Stimulated activated CD4-positive, alpha-beta T cell treated with anti-CD3 and anti-CD28 coated beads, Interleukin-15, amount 100 ng/mL, for 24 hours (primary cell): Measurements from ENCODE around the gene RARB.

Experiments
- DNase-seq: peaks from one replicate; pipeline ENCODE4 v3.0.0-alpha.2; 2020

Gene RARB

GRCh38 chr3:25582242-25582641 lies 154.2 kb downstream of the RARB start:
- DNase-seq, result no peak

- no peak for DNase-seq
Measured at GRCh38 chr3:25583343-25583742, 155.3 kb downstream of the RARB start.

- DNase-seq, result no peak
Measured at GRCh38 chr3:25584011-25584789, 156.1 kb downstream of the RARB start.

- DNase-seq, result no peak
Measured at GRCh38 chr3:25585361-25586166, 157.5 kb downstream of the RARB start.

GRCh38 chr3:25586167-25586505 lies 158.1 kb downstream of the RARB start:
- no peak for DNase-seq

GRCh38 chr3:25586553-25586952 lies 158.5 kb downstream of the RARB start:
- no peak for DNase-seq

- no peak for DNase-seq
Measured at GRCh38 chr3:25587094-25587493, 159.0 kb downstream of the RARB start.

GRCh38 chr3:25587526-25587925 lies 159.5 kb downstream of the RARB start:
- DNase-seq, result no peak

- DNase-seq, result no peak
Measured at GRCh38 chr3:25587975-25588374, 159.9 kb downstream of the RARB start.

GRCh38 chr3:25588441-25589103 lies 160.5 kb downstream of the RARB start:
- no peak for DNase-seq

GRCh38 chr3:25589104-25589782 lies 161.2 kb downstream of the RARB start:
- no peak for DNase-seq

GRCh38 chr3:25589783-25590258 lies 161.8 kb downstream of the RARB start:
- DNase-seq, result no peak

- DNase-seq, result no peak
Measured at GRCh38 chr3:25592510-25592968, 164.5 kb downstream of the RARB start.

- no peak for DNase-seq
Measured at GRCh38 chr3:25593001-25593400, 164.9 kb downstream of the RARB start.

- DNase-seq, result no peak
Measured at GRCh38 chr3:25594007-25594502, 166.0 kb downstream of the RARB start.

- no peak for DNase-seq
Measured at GRCh38 chr3:25597535-25598101, 169.6 kb downstream of the RARB start.

- DNase-seq, result no peak
Measured at GRCh38 chr3:25603703-25604102, 175.6 kb downstream of the RARB start.

- no peak for DNase-seq
Measured at GRCh38 chr3:25604107-25604805, 176.2 kb downstream of the RARB start.

GRCh38 chr3:25610167-25610566 lies 182.1 kb downstream of the RARB start:
- DNase-seq, result no peak

GRCh38 chr3:25610779-25611178 lies 182.7 kb downstream of the RARB start:
- no peak for DNase-seq

GRCh38 chr3:25611193-25611592 lies 183.1 kb downstream of the RARB start:
- DNase-seq, result no peak

GRCh38 chr3:25618028-25618427 lies 190.0 kb downstream of the RARB start:
- no peak for DNase-seq
